Esophagus mucosa (tissue), 1 donor: Measurements from ENCODE around the gene TUBA1A. TPM values are rescaled to one million over a fixed set of nuclear protein-coding genes. Genes with fewer than 3 reads are reported as not detected.
"Not testable (repeated sequence)": the region's sequence is repeated elsewhere in the genome, so short reads cannot be mapped to it uniquely, and the experiment has no call there.

Experiments used
- ATAC-seq: fragments of 200-7000 bp; cut with Tn5 transposase; one replicate; pipeline ENCODE4 v1.9.1; 2020
- total RNA-seq: library from RNA; stranded (reverse); gene quantifications from one replicate; pipeline ENCODE4 v1.2.4, GENCODE V29; 2023
- donor health status: DM: yes; HTN: yes; CAD: no.

The TUBA1A gene
- total RNA-seq, 1 donor from 2014 or later = 14.0 TPM

- ATAC-seq = peak; percentile 64
These were observed 12.2 kb upstream of the TUBA1A start for GRCh38 chr12:49200919-49201594.

- ATAC-seq = no peak
These were observed 9.7 kb upstream of the TUBA1A start for GRCh38 chr12:49198431-49199155.

GRCh38 chr12:49197256-49197655, 8.4 kb upstream of the TUBA1A start:
- no peak for ATAC-seq

GRCh38 chr12:49195736-49196135, 6.9 kb upstream of the TUBA1A start:
- no peak for ATAC-seq

- ATAC-seq = not testable (repeated sequence)
These were observed 4.9 kb upstream of the TUBA1A start for GRCh38 chr12:49193746-49194145.

- ATAC-seq = not testable (repeated sequence)
These were observed 2.6 kb upstream of the TUBA1A start for GRCh38 chr12:49191498-49191897.

- no peak for ATAC-seq
These were observed 2.1 kb upstream of the TUBA1A start for GRCh38 chr12:49190974-49191373.

GRCh38 chr12:49189731-49190716, 1.1 kb upstream of the TUBA1A start:
- no peak for ATAC-seq

GRCh38 chr12:49188201-49188915, 522 bp downstream of the TUBA1A start:
- ATAC-seq = peak; percentile 76

GRCh38 chr12:49187184-49187583, 1.7 kb downstream of the TUBA1A start:
- ATAC-seq = peak; percentile 15

- not testable (repeated sequence) for ATAC-seq
These were observed 2.6 kb downstream of the TUBA1A start for GRCh38 chr12:49186307-49186706.

- ATAC-seq = not testable (repeated sequence)
These were observed 4.2 kb downstream of the TUBA1A start for GRCh38 chr12:49184697-49185096.

GRCh38 chr12:49183214-49183950, 5.5 kb downstream of the TUBA1A start:
- ATAC-seq = not testable (repeated sequence)

GRCh38 chr12:49174218-49174617, 14.7 kb downstream of the TUBA1A start:
- ATAC-seq = no peak

GRCh38 chr12:49170924-49171323, 18.0 kb downstream of the TUBA1A start:
- ATAC-seq = no peak

GRCh38 chr12:49165114-49165513, 23.8 kb downstream of the TUBA1A start:
- ATAC-seq = no peak

- not testable (repeated sequence) for ATAC-seq
These were observed 27.0 kb downstream of the TUBA1A start for GRCh38 chr12:49161901-49162300.

- no peak for ATAC-seq
These were observed 27.6 kb downstream of the TUBA1A start for GRCh38 chr12:49161092-49161795.

- ATAC-seq = no peak
These were observed 28.5 kb downstream of the TUBA1A start for GRCh38 chr12:49160399-49160798.

GRCh38 chr12:49154221-49154620, 34.7 kb downstream of the TUBA1A start:
- ATAC-seq = no peak

GRCh38 chr12:49147384-49147783, 41.5 kb downstream of the TUBA1A start:
- no peak for ATAC-seq
